PFSK-1 (cell line): ENCODE data around the gene TP63.

Source experiments
- FOXP2 ChIP-seq: optimal IDR thresholded peaks from 2 replicates; pipeline ENCODE3; 2011; ENCODE audit warnings: borderline replicate concordance, control low read depth, inconsistent platforms; ENCODE audit not compliant: insufficient read depth; ENCODE audit errors: extremely low read length, extremely low read depth
- POLR2AphosphoS5 ChIP-seq: IDR thresholded peaks from 2 replicates; pipeline ENCODE4 v1.6.1; 2012; ENCODE audit warnings: low read depth, mild to moderate bottlenecking, control low read depth, low read length, moderate library complexity
- REST ChIP-seq, 2 experiments: IDR thresholded peaks; 2 replicates each; pipeline versions ENCODE4 v1.6.1 to v1.8.0; 2011 to 2012; ENCODE audit warnings: low read depth in 2 of 2, low read length in 2 of 2, control low read depth in 1 of 2, inconsistent platforms in 1 of 2, mild to moderate bottlenecking in 1 of 2, moderate library complexity in 1 of 2; ENCODE audit not compliant: insufficient read depth in 1 of 2
- SIN3A ChIP-seq: IDR thresholded peaks from 2 replicates; pipeline ENCODE4 v1.6.1; 2012; ENCODE audit warnings: mild to moderate bottlenecking, low read length, moderate library complexity, borderline replicate concordance; ENCODE audit not compliant: insufficient read depth
- TAF1 ChIP-seq: IDR thresholded peaks from 2 replicates; pipeline ENCODE4 v1.6.1; 2012; ENCODE audit warnings: low read length, control low read depth, borderline replicate concordance; ENCODE audit not compliant: insufficient read depth

Gene TP63

DNA sequence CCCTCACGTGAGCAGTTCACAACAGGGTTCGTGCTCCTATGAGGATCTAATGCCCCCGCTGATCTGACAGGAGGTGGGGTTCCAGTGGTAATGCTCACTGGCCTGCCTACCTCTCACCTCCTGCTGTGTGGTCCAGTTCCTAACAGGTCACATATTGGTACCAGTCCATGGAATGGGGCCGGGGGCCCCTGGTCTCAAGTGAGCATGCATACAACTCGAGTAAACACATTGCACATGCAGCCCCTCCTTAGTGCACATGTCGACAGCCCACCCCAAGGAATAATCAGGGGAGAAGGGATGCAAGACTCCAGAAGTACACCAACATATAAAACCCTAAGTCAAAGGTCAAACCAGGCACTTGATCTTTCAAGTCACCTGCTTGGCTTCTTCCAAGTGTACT, 127.0 kb downstream of the TP63 start:
- TF ChIP-seq REST (IDR thresholded peaks at IDR 0.05; ENCODE audit: insufficient read depth in 1 of 2, low read depth in 2 of 2, low read length in 2 of 2) (no peak), POLR2AphosphoS5 (no peak), SIN3A (no peak), FOXP2 (no peak), TAF1 (no peak)

GRCh38 chr3:189766416-189766815, 135.2 kb downstream of the TP63 start:
- TF ChIP-seq SIN3A (no peak), POLR2AphosphoS5 (no peak), FOXP2 (no peak), REST (IDR thresholded peaks at IDR 0.05; ENCODE audit: insufficient read depth in 1 of 2, low read depth in 2 of 2, low read length in 2 of 2) (no peak), TAF1 (no peak)

DNA sequence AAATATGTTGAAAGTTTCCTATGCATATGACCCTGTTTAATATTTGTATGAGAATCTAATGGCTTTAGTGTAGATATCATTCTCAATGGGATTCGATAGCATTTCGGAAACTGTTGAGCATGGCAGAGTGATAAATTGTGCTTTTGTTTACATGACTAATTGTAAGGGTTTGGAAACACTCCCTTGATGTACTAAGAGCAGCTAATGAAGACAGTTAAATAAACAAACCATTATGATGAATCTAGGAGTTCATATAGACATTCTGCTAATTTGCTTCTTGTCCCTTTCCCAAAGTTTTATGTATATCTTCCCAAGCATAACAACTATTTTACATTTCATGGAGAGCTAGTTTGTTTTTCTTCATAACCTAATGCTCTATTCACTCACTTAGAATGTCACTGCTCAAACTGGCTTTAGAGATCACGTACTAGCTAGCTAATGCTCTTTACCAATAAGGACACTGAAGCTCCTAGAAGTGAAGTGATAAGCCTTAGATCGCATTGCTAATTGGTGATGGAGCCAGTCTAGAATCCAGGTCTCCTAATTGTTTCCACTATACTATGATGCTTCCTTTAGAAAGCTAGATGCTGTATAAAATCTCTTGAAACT, 140.8 kb downstream of the TP63 start:
- TF ChIP-seq REST (IDR thresholded peaks at IDR 0.05; ENCODE audit: insufficient read depth in 1 of 2, low read depth in 2 of 2, low read length in 2 of 2) = no peak
- no peak for TF ChIP-seq SIN3A
- no peak for TF ChIP-seq FOXP2
- TF ChIP-seq POLR2AphosphoS5 = no peak
- no peak for TF ChIP-seq TAF1

DNA sequence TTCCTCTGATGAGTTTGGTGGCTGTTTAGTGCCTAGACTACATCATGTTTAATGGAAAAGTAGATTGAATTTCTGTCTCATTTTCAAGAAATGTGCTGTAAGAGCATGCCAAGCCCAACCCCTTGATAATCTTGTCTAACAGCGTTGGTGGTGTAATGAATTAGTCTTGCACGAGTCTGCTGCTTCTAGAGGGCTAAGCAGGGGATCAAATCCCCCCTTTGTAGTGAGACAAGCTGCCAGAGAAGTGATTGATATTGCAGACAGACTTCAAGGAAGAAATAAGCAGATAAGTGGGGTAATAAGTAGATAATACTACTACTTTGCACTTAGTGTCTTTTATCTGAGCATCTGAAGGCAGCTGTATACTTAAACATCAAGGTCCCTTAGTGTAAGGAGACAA, 141.4 kb downstream of the TP63 start:
- TF ChIP-seq FOXP2 (no peak), REST (IDR thresholded peaks at IDR 0.05; ENCODE audit: insufficient read depth in 1 of 2, low read depth in 2 of 2, low read length in 2 of 2) (no peak), POLR2AphosphoS5 (no peak), TAF1 (no peak), SIN3A (no peak)

DNA sequence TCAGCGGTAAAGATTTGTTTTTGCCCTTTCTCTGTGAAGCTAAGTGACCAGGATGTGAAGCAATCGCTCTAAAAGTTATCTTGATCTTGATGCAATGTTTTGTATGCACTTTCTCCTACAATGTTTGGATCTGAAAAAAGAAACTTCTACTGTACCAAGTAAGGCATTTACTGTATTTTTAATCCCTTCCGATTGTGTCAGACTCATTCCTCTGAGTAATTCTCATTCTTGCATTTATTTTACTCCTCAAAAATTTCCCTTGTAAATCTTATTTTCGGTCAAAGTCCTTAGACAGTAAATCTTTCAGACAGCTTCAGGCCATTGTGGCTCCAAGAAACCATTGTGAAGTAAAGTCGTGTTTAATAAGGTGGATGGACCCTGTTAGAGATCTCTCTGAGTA, 141.9 kb downstream of the TP63 start:
- no peak for TF ChIP-seq REST (IDR thresholded peaks at IDR 0.05; ENCODE audit: insufficient read depth in 1 of 2, low read depth in 2 of 2, low read length in 2 of 2)
- no peak for TF ChIP-seq POLR2AphosphoS5
- no peak for TF ChIP-seq TAF1
- no peak for TF ChIP-seq FOXP2
- TF ChIP-seq SIN3A = no peak
